Panc1 (cell line): Measurements from ENCODE around the gene MEOX2. TPM values are rescaled to one million over a fixed set of nuclear protein-coding genes. Genes with fewer than 3 reads are reported as not detected.

Experiments
- ATAC-seq: fragments of 200-7000 bp; cut with Tn5 transposase; 2 replicates; pipeline ENCODE4 v1.9.1; 2020; ENCODE audit warnings: mild to moderate bottlenecking, moderate library complexity
- BruUV-seq: library from RNA; stranded (reverse); fragments of 400-500 nt; replicated peaks from 2 replicates; lab custom pipeline; 2021; lab: Mats Ljungman, UMichigan
- CTCF ChIA-PET: fragments of 300-600 bp; sonication (Branson Sonifier 250); formaldehyde crosslinking; loops from one replicate; lab custom pipeline; 2022; ENCODE audit warnings: antibody characterized with exemption; lab: Charles Lee
- POLR2A ChIA-PET: fragments of 300-600 bp; sonication (Branson Sonifier 250); formaldehyde crosslinking; loops from one replicate; lab custom pipeline; 2022; ENCODE audit warnings: antibody characterized with exemption; lab: Charles Lee
- DNase-seq: peaks from one replicate; pipeline ENCODE4 v3.0.0-alpha.2; 2010; ENCODE audit warnings: low read depth, low spot score
- H3K27ac ChIP-seq: 2 replicates; pipeline ENCODE4 v1.5.1; 2011; ENCODE audit warnings: mild to moderate bottlenecking, low read length, inconsistent platforms
- H3K27me3 ChIP-seq: fragments of 200-500 bp; sonication (Bioruptor generic); 2 replicates; pipeline ENCODE4 v1.6.0; 2014; ENCODE audit warnings: low read length, inconsistent platforms; ENCODE audit not compliant: control insufficient read depth, insufficient read depth
- H3K36me3 ChIP-seq: fragments of 200-500 bp; sonication (Bioruptor generic); 2 replicates; pipeline ENCODE4 v1.5.1; 2014; ENCODE audit warnings: inconsistent platforms, mild to moderate bottlenecking, low read length, moderate library complexity; ENCODE audit not compliant: control insufficient read depth, insufficient read depth
- H3K4me1 ChIP-seq: 2 replicates; pipeline ENCODE4 v1.5.1; 2011; ENCODE audit warnings: inconsistent platforms, mild to moderate bottlenecking, low read length, moderate library complexity; ENCODE audit not compliant: control insufficient read depth, insufficient read depth
- H3K4me3 ChIP-seq, 2 experiments: 2 replicates each; pipeline ENCODE4 v1.5.1; 2011 to 2012; ENCODE audit warnings: low read depth in 2 of 2, low read length in 2 of 2, mild to moderate bottlenecking in 2 of 2, inconsistent platforms in 1 of 2, moderate library complexity in 1 of 2
- H3K9me3 ChIP-seq: fragments of 200-500 bp; sonication (Bioruptor generic); 2 replicates; pipeline ENCODE4 v1.5.1; 2014; ENCODE audit warnings: low read depth, mild to moderate bottlenecking, inconsistent platforms, low read length, moderate library complexity; ENCODE audit not compliant: control insufficient read depth, insufficient read depth
- POLR2AphosphoS5 ChIP-seq: IDR thresholded peaks from 2 replicates; pipeline ENCODE4 v1.6.1; 2012; ENCODE audit warnings: mild to moderate bottlenecking, low read depth, low read length, moderate library complexity
- SIN3A ChIP-seq: IDR thresholded peaks from 2 replicates; pipeline ENCODE4 v1.6.1; 2012; ENCODE audit warnings: low read depth, mild to moderate bottlenecking, low read length, moderate library complexity, borderline replicate concordance; ENCODE audit not compliant: insufficient read depth
- TCF7L2 ChIP-seq: IDR thresholded peaks from 2 replicates; pipeline ENCODE4 v1.6.1; 2011; ENCODE audit warnings: mild to moderate bottlenecking, low read depth, low read length, inconsistent platforms
- in situ Hi-C: cut with HindIII; loops from 2 replicates; pipeline ENCODE4 v1.10.0; 2016; ENCODE audit warnings: low sequenced_read_pairs, low pct_unique_long_range_greater_than_20kb
- intact Hi-C: fragments of 100-400 bp; cut with micrococcal nuclease; formaldehyde crosslinking; loops from one replicate; pipeline ENCODE4 v1.10.0; 2022; ENCODE audit not compliant: unreplicated experiment
- total RNA-seq: library from RNA; stranded (reverse); gene quantifications from one replicate; pipeline ENCODE4 v1.2.1, GENCODE V29; 2021; ENCODE audit not compliant: unreplicated experiment
- TF ChIP-seq, protein P1 (sequence below): fragments of 450-650 bp; IDR thresholded peaks from 2 replicates; pipeline ENCODE4 v1.5.1; 2017; ENCODE audit warnings: mild to moderate bottlenecking
- TF ChIP-seq, protein P2 (sequence below), 2 experiments: IDR thresholded peaks; 2 replicates each; pipeline ENCODE4 v1.6.1; 2011 to 2012; ENCODE audit warnings: low read depth in 2 of 2, control low read depth in 1 of 2, low read length in 1 of 2, mild to moderate bottlenecking in 1 of 2, moderate library complexity in 1 of 2; ENCODE audit not compliant: insufficient read depth in 1 of 2

Gene MEOX2
- total RNA-seq, 1 experiment from 2014 or later: not detected

DNA sequence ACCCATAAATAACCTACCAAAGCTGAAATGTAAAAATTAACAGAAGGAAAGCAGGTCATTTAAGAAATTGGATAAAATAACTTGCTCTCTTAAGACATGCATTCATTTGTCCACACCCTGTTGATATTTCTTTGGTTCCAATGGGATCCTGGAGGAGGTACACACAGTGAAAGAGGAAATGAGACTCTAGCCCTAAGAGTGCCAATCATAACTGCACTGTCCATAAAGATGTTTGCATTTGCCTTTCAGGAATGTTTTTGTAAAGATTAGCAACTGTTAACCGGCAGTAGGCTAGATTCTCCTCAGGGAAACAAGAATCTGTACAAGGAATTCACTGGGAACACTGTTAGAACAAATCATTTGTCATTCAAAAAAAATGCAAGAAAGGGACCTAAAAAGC is 61.0 kb downstream of the MEOX2 start:
- TF ChIP-seq, protein P1, sequence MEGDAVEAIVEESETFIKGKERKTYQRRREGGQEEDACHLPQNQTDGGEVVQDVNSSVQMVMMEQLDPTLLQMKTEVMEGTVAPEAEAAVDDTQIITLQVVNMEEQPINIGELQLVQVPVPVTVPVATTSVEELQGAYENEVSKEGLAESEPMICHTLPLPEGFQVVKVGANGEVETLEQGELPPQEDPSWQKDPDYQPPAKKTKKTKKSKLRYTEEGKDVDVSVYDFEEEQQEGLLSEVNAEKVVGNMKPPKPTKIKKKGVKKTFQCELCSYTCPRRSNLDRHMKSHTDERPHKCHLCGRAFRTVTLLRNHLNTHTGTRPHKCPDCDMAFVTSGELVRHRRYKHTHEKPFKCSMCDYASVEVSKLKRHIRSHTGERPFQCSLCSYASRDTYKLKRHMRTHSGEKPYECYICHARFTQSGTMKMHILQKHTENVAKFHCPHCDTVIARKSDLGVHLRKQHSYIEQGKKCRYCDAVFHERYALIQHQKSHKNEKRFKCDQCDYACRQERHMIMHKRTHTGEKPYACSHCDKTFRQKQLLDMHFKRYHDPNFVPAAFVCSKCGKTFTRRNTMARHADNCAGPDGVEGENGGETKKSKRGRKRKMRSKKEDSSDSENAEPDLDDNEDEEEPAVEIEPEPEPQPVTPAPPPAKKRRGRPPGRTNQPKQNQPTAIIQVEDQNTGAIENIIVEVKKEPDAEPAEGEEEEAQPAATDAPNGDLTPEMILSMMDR: no peak
- TF ChIP-seq, protein P2, sequence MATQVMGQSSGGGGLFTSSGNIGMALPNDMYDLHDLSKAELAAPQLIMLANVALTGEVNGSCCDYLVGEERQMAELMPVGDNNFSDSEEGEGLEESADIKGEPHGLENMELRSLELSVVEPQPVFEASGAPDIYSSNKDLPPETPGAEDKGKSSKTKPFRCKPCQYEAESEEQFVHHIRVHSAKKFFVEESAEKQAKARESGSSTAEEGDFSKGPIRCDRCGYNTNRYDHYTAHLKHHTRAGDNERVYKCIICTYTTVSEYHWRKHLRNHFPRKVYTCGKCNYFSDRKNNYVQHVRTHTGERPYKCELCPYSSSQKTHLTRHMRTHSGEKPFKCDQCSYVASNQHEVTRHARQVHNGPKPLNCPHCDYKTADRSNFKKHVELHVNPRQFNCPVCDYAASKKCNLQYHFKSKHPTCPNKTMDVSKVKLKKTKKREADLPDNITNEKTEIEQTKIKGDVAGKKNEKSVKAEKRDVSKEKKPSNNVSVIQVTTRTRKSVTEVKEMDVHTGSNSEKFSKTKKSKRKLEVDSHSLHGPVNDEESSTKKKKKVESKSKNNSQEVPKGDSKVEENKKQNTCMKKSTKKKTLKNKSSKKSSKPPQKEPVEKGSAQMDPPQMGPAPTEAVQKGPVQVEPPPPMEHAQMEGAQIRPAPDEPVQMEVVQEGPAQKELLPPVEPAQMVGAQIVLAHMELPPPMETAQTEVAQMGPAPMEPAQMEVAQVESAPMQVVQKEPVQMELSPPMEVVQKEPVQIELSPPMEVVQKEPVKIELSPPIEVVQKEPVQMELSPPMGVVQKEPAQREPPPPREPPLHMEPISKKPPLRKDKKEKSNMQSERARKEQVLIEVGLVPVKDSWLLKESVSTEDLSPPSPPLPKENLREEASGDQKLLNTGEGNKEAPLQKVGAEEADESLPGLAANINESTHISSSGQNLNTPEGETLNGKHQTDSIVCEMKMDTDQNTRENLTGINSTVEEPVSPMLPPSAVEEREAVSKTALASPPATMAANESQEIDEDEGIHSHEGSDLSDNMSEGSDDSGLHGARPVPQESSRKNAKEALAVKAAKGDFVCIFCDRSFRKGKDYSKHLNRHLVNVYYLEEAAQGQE (IDR thresholded peaks at IDR 0.05; ENCODE audit: insufficient read depth in 1 of 2, low read depth in 2 of 2, low read length in 1 of 2): no peak
- TF ChIP-seq TCF7L2 (no peak), POLR2AphosphoS5 (no peak), SIN3A (no peak)
- in situ Hi-C loops: no loop called here
- Histone ChIP-seq H3K27ac (no peak overlapping the region), H3K4me3 (no peak overlapping the region), H3K36me3 (no peaks in the 10 kb centered on the region), H3K27me3 (no peaks in the 10 kb centered on the region), H3K4me1 (no peaks in the 10 kb centered on the region; the same call in 1 of the 2 replicates), H3K9me3 (peaks cover 4% of the 10 kb centered on the region; the same call in 1 of the 2 replicates)
- ATAC-seq (peak; percentile 65), DNase-seq (peak; percentile 13)
- intact Hi-C loops: no loop called here
- CTCF ChIA-PET: no interaction called here
- POLR2A ChIA-PET: no interaction called here
- no TSS peak for BruUV-seq

DNA sequence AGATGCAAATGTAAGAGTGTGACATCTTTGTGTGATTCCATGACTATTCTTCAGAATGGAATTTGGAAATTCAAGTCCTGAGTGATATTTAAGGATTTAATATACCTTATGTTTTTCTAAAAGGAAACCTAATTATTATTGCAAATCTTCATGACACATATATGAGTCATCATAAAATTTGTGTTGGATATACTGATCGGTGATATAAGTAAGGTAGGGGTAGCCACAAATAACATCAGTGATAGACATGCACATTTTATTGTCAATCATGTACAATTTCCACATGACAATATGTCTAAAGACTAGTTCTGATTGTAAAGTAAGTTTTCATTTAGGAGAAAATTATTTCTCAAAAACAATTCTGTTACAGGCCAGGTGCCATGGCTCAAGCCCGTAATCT is 65.0 kb downstream of the MEOX2 start:
- in situ Hi-C loops: no loop called here

More for the DNA sequence above, 65.0 kb downstream of the MEOX2 start:
- Histone ChIP-seq H3K4me1 (no peaks in the 10 kb centered on the region; the same call in 1 of the 2 replicates), H3K9me3 (peaks cover 8% of the 10 kb centered on the region; the same call in 1 of the 2 replicates), H3K4me3 (no peak overlapping the region), H3K27ac (no peak overlapping the region), H3K36me3 (no peaks in the 10 kb centered on the region), H3K27me3 (no peaks in the 10 kb centered on the region)
- DNase-seq: no peak
- TF ChIP-seq, protein P2 (IDR thresholded peaks at IDR 0.05; ENCODE audit: insufficient read depth in 1 of 2, low read depth in 2 of 2, low read length in 1 of 2): no peak
- TF ChIP-seq TCF7L2 (no peak), POLR2AphosphoS5 (no peak), SIN3A (no peak)
- TF ChIP-seq, protein P1: no peak
- ATAC-seq: no peak
- ChIA-PET CTCF (no interaction called here), POLR2A (no interaction called here)
- intact Hi-C loops: no loop called here
- BruUV-seq: no TSS peak
